GM21723 (cell line): ENCODE data around the gene CDH23.

Experiments used
- ATAC-seq: cut with Tn5 transposase; IDR thresholded peaks from one replicate; pipeline ENCODE4 v1.9.1; 2021; ENCODE audit warnings: mild to moderate bottlenecking, moderate library complexity; ENCODE audit not compliant: unreplicated experiment

The CDH23 gene

DNA sequence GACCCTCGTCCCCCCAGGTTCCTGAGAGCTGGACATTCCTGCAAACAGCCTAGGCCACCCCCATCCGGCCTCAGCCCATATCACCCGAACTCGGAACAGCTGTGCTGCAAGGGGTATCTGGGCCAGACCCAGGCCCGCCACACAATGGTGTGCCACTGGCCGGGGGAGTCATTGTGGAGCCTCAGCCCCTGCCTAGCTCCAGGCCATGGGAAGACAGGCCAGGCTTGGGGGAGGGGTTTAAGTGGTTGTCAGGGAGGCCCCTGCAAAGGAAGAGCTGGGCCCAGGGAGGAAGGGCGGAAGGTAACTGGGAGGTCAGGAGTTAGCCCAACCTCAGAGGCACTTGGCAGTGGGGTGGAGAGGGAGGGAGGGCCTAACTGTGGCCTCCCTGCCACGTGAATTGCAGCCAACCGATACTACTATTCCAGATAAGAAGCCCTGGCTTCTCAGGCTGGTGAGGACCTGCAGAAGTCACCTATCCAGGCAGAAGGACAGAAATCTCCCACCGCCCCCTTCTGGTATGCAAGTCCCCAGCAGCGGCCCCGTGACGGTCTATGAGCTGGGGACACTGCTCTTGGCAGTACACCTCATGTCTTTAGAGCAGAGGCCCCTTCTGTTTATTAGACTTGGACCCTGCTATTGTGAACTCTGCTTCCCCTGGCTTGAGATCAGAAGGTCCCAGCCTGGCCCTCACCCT lies 349.8 kb downstream of the CDH23 start:
- ATAC-seq: no peak

DNA sequence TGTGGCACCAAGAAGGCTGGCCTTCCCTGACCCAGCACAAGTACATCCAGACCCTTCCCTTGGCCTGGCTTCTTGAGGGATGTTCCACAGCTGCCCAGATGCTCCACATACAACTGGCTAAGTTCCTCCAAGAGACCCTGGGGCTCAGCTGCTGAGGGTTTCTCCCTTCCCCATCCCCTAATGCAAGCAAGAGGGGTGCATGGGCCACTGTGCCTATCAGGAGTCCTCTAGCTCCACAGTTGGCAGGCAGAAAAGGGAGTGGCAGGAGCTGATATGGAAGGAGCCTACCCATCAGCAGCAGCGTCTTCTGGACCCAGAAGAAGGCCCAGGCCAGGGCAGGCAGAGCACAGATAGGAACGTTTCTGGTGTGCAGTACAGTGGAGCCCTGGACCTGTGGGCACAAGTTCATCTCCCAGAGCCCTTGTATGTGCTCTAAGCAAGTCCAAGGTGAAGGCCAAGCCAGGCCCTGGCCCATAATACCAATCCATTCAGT lies 350.4 kb downstream of the CDH23 start:
- ATAC-seq: no peak

DNA sequence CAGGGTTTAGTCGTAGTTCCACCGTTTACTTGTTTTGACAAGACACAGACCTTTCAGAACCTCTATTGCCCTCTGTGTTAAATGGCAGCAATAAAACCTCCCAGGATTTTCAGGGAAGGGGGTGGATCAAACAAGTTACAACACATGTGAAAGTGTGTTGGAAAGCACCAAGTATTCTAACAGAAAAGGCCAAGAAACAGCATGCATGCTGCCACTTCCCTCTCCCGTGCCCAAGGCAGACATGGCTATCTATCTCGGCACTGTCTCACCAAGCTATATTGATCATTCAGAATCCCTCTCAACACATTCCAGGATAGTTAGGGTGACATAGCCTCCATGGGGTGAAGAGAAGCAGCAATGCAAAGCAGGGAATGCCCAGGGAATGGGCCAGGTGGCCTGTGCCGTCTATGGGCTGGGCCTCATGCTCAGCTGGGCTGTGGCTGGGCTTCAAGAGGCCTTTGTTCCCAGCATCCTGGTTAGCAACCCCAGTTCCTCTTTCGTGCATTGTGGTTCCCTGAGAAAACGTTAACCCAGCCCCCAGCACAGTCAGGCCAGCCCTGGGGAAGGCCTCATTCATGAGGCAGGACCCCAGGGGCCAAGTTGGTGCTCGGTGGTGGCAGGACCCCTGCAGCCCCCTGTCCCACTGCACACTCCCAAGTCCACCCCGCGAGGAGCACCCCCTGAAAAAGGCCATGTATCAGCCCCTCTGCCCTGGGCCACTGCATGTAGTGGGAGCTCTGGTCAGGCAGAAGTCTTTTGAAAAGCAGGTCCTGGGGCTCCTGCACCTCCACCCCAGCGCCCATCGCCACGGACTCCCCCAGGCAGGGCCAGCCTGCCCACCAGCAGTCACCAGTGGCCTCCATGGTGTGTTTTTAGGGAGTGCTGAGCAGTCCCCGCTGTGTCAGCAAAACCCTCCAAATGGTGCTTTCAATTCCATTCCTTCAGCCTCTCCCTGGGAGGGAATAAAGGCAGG lies 351.1 kb downstream of the CDH23 start:
- ATAC-seq: no peak

DNA sequence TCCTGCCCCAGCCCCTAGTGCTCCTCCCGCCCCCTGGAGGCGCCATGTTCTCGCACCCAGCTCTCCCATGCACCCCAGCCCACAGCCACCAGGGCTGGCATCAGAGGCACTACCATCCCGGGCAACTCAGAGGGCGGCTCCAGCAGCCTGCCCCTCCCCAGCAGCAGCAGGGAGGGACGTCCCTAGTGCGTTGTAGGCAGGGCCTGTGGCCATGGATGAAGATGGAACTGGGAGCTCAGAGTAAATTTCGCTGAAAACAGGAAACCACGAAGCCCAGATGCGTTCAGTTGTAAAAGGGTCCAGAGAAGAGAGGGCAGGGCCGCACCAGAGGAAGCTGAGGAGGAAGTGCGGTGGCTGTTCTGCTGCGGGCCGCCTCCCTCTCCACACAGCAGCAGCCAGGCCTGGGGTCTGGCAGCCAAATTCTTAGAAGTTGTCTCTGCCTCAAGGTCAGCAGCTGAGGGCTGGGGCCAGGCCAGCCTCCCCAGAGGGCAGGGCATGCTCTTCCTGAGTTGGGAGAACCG lies 352.0 kb downstream of the CDH23 start:
- ATAC-seq: peak; percentile 61

DNA sequence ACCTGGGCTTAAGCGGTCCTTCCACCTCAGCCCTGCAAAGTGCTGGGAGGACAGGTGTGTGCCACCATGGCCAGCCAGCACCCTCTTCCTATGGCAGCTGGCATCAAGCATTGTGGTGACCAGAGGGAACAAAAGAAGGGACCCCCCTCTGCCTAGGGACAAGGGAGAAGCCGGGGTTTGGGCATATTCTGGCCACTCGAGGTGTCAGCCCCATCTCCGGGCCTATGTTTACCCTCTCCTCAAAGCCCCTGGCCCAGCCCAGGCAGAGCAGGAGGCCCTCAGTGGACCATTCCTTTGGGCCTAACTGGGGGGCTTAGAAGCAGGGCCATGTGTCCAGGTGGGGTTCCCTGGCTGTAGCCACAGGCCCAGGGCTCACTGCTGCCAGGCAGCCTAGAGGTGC lies 352.7 kb downstream of the CDH23 start:
- no peak for ATAC-seq

DNA sequence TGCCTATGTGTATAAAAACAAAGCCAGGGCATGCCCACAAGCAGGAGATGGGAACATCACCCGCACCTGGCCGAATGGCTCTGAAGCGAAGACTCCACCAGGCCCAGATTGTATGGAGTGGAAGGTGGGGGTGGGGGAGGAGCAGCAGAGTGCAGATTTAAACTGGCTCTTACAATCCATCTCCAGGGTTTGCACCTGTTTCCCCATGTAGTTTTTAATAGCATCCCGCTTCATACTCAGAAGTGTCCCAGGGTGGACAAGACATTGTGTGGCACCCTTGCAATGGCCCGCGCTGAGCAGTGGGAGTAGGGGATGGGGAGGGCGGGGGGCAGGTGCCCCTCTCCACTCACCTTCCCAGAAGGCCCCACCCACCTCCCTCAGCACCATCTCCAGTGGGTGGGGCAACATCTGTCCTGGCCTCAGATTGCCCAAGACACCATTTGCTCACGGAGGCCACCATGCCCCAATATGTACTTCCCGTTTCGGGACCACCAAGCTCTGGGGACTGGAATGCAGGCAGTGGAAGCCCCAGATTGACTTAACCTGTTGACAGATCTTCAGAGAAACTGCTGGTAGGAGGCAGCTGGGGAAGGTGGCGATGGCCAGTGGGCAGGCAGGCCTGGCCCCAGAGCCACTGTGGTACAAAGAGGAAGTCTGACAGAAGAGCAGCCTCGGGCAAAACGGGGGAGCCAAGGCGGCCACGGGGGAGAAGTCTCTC lies 353.6 kb downstream of the CDH23 start:
- no peak for ATAC-seq

DNA sequence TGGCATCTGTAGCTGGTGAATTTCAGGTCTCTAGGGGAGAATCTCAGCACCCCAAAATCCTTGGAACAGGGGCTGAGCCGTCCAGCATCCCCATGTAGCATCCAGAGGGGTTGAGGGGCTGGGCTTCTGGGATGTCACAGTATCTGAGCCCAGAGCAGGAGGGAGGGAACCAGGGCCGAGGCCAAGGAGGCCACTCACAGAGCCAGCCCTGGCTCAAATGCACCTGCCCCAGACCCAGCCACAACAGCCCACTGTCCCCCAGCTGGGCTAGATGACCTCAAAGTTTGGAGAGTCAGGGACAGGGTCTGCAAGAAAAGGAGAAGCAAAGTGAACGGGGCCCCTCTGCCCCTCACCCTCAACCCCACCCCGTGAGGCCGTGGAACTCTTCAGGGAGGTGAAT lies 354.3 kb downstream of the CDH23 start:
- ATAC-seq: no peak

DNA sequence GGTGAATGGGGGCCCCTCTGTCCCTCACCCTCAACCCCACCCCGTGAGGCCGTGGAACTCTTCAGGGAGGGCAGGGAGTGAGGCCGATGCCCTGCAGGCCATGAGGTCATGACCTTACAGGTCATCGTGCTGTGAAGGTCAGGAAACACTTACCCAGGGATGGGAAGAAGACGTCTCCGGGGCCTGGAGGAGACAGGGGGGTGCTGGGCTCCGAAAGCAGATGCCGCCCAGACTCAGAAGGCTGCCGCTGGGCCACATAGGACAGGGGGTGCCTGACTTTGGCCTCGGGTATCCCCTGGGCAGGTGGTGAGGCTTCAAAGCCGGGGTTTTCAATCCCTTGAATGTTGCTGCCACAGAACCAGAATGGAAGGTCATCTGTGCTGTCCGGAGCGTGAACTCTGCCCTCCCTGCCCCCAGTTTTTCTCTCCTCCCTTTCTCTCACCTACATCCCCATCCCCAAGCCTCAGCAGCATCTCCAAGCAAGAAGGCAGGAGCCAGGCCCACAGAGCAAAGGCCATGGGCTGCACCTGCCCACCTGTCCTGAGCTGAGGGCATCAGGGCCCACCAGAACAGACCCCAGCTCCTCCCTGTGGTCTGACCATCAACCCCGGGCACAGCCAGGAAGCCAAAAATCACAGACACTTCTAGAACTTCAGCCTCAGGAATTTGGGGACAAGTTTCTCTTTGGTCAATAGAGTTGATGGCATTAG lies 354.9 kb downstream of the CDH23 start:
- no peak for ATAC-seq

DNA sequence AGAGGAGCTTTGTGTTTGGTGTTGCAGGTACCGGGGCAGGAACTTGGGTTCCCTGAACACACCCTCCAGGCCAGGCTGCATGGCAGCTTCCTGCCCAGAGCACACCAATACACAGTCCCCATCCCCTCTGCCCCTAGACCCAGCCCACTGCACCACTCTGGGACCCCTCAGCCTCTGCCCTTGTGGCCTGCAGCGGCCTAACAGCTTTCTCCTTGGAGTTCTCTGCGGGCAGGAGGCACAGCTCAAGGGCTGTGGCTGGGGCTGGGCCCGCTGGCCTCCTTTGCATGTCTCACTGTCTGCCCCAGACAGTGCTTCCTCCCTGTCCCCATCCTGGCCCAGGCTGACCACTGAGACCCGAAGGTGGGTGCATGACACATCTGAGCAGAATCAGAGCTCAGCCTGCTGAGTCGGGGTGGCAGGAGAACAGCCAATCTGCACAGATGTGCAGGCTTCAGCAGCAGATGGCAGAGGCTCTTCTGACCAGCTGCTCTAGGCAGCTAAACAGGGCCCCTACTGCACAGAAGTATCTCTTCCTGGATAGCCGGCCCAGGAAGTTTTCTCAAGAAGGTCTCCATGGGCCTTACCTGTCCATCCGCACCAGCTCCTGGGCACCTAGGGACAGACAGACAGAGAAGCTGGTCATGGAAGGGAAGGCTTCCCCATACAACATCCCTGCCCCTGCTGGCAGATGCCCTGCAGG lies 355.8 kb downstream of the CDH23 start:
- ATAC-seq: no peak

DNA sequence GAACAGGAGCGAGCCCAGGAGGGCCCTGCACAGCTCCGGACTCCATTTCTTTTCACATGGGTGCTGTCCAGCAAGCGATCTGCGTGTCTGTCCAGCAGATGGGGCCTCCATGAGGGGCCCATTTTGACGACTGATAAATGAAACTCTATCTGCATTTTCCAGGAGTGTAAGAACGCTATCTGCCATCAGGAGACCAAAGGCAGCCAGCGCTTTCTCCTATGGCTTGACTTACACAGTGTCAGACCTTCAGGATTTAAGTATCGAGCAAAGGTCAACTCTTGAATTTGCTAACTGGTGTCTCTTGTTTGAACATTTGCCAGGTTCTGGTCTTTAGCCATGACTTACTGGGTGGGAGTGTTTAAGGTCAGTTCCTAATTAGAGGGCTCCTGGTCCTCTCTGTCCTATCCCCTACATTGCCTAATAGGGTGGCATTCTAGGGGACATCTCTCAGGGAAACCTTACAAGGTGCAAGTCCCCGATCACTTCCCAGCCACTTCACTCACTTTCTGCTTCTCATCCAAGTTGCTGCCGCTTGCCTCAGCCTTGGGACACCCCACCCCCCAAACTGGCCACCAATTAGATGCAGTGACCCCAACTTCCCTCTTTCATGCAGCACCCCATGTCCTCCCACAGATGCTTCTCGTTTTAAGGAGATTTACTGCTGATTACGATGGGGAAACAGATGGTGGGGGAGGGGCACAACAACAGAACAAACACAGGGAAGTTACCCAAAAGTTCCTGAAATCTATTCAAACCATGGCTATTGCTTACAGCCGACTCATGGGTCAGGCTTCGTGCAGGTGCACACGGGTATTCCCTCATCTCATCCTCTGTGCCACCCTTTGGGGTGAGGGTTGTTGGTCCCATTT lies 356.6 kb downstream of the CDH23 start:
- no peak for ATAC-seq

DNA sequence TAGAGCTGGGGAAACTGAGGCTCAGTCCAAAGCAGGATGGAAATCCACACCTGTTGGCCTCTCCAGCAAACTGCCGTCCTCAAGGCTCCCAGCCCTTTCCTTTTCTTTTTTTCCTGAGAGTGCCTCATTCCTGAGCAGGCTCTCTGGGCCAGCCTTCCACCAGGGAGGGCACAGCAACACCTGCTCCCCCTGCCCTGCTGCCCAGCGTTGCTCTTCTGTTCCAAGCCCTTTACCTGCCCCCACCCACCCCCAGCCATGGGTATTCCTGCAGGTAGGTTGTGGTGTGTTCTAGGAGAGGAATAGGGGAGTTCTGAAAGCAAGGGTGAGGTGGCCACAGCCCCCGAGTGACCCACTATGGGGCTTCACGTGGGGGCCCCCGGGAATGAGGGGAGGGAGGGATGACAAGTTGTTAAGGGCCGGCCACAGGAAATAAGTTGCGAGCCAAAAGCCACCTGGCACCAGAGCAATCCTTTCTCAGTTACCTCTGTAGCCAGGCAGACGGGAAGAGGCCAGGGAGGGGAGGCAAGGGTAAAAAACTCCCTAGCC lies 357.3 kb downstream of the CDH23 start:
- ATAC-seq: no peak

DNA sequence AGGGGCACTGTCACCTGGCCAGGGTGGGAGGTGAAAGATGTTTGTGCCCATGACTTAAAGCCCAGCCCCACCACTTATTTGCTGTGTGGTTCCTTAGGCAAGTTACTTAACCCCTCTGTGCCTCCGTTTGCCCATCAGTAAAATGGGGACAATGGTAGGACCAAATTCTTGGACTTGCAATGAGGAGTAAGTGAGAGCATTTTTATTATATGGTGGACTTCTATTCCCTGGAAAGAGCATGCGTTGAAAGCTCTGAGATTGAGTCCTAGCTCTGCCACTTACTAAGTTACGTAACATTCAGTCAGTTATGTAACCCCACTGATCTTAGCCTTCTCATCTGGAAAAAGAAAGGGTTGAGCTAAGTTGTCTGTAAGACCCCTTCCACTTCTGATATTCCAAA lies 357.8 kb downstream of the CDH23 start:
- ATAC-seq: no peak

DNA sequence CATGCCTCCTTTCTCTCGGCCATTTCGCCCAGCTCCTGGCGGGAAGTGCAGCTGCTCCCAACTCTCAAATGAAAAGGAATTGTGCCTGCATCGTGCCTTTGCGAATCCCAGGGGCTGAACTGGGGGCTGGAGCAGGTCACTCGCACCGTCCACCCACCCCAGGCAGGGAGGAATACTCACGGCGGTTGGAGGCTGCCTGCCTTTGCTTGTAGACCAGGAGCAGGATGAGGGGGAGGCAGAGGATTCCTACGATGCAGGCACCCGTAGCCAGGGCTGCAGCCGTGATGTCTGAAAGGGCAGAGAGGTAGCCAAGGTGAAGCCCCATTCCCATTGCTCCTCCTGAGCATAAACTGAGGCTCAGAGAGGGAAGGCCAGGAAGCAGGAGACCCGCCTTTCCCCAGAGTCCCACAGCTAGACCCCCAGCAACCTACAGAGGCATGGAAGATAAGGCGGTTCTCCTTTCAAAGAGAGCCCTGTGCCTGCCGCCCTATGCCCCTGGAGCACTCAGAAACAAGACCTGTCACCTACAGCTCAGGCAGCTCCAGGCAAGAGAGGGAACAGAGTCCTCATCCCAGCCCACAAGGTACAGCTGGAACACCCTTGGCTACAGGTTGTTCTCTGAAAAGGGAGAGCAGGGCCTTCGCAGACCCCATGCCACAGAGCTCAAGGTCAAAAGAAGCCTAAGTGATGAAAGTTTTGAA lies 358.6 kb downstream of the CDH23 start:
- ATAC-seq: no peak

DNA sequence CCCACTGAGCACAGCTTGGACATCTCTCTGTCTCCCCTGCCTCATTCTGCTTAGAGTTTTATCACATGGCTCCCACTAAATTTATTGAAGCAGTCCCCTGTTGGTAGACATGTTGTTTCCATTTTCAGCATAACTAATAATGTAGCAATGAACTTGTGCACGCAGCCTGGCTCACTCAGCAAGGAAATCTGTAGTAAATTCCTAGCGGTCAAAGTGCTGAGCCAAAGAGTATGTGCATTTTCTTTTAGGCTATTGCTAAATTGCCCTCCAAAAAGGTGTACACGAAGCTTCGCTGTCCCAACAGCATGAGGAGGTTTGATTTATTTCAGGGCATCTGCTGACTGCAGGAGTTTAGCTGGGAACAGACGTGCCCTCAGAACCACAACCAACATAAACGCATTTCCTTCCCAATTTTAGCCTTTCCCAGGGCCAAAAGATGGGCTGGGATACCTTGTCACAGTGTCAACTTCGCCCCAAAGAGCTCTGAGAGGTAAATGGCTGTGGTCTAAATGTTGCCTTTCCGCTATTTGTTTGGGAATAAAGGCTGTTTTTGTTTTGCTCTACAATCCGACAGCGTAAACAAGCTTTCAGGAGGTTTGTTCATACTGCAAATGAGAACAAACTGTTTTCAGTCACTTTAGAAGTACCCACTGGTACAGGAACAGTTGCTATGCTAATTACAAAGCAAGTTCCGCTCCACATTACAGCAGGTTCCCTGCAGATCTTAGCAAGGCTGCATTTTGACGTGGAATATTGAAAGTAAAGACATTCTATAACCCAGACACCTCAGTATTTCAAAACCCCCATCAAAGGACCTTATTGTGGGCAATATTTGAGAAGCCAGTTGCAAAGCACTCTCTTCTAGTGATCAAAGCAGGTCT lies 359.8 kb downstream of the CDH23 start:
- no peak for ATAC-seq

DNA sequence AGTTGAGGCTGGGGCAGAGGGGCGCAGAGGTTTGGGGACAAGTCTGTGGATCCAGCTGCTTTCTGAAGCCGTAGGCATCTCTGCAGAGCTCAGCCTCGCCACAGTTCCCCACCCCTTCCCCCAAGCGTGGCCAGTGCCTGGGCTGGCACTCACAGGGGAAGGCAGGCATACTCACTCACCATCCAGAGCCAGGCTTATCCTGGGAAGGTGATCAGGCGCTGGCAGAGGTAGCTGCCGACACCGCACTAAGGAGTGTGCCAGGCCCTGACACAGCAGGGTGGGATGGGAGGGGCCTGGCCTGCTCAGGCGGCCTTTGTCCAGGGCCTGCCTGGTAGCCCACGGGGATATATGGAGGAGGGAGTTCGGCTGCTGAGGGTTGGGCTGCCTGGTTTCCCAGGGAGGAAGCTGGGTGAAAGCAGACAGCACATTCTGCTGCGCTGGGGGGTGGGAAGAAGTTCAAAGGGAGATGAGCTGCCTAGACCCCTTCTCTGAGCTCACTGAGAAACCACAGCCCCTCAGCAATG lies 360.7 kb downstream of the CDH23 start:
- no peak for ATAC-seq

DNA sequence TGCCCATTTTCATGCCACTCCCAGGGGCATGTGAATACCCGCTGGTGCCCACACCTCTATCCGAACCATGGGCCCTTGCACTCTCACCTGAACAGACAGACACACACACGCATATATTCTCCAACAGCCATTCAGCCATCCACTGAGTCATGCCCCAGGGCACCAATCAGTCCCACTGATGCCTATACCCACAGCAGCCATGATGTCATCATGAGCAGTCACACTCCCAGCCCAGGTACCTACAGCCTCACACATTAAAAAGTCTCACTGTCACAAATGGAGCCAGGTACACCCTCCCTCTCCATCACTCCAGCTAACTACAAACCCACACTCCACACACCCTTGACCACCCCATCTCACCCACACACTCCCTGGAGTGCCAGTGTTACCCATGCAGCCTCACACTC lies 364.4 kb downstream of the CDH23 start:
- no peak for ATAC-seq
